Activated CD8-positive, alpha-beta T cell treated with anti-CD3 and anti-CD28 coated beads for 36 hours (primary cell): Measurements from ENCODE around the gene HLA-DOA. TPM values are rescaled to one million over a fixed set of nuclear protein-coding genes. Genes with fewer than 3 reads are reported as not detected.

Experiments used
- ATAC-seq: fragments of 200-7000 bp; cut with Tn5 transposase; one replicate; pipeline ENCODE4 v1.10.0; 2021; ENCODE audit warnings: mild to moderate bottlenecking, moderate library complexity
- CTCF ChIA-PET: fragments of 350-600 bp; sonication (Branson Sonifier 250); formaldehyde crosslinking; loops from one replicate; lab custom pipeline; 2021; ENCODE audit warnings: antibody characterized with exemption; lab: Charles Lee
- POLR2A ChIA-PET: fragments of 350-600 bp; sonication (Branson Sonifier 250); formaldehyde crosslinking; loops from one replicate; lab custom pipeline; 2021; ENCODE audit warnings: antibody characterized with exemption; lab: Charles Lee
- DNase-seq: peaks from one replicate; pipeline ENCODE4 v3.0.0-alpha.2; 2020
- H3K27ac Mint-ChIP-seq: one replicate; pipeline ENCODE4 v1.8.0; 2021; ENCODE audit warnings: mild to moderate bottlenecking, mixed read lengths
- H3K27me3 Mint-ChIP-seq: one replicate; pipeline ENCODE4 v1.8.0; 2021; ENCODE audit warnings: mixed read lengths
- H3K36me3 Mint-ChIP-seq: one replicate; pipeline ENCODE4 v1.8.0; 2021; ENCODE audit warnings: low read depth, mixed read lengths
- H3K4me1 Mint-ChIP-seq: one replicate; pipeline ENCODE4 v1.8.0; 2021; ENCODE audit warnings: low read depth, mixed read lengths
- H3K4me3 Mint-ChIP-seq: one replicate; pipeline ENCODE4 v1.8.0; 2021; ENCODE audit warnings: mild to moderate bottlenecking, moderate library complexity, mixed read lengths
- H3K9me3 Mint-ChIP-seq: one replicate; pipeline ENCODE4 v1.8.0; 2021; ENCODE audit warnings: mixed read lengths
- intact Hi-C: fragments of 100-400 bp; cut with micrococcal nuclease; formaldehyde crosslinking; loops from one replicate; pipeline ENCODE4 v1.10.0; 2022
- total RNA-seq, 2 experiments: library from RNA; stranded (reverse); gene quantifications; one replicate each; pipeline ENCODE4 v1.2.3, GENCODE V29; 2021
- TF ChIP-seq, protein P1 (sequence below): fragments of 200-600 bp; IDR thresholded peaks from one replicate; pipeline ENCODE4 v1.8.0; 2022; ENCODE audit warnings: antibody characterized with exemption, mild to moderate bottlenecking

HLA-DOA gene
- total RNA-seq, 2 experiments from 2014 or later = 6.4 to 8.1 TPM

DNA sequence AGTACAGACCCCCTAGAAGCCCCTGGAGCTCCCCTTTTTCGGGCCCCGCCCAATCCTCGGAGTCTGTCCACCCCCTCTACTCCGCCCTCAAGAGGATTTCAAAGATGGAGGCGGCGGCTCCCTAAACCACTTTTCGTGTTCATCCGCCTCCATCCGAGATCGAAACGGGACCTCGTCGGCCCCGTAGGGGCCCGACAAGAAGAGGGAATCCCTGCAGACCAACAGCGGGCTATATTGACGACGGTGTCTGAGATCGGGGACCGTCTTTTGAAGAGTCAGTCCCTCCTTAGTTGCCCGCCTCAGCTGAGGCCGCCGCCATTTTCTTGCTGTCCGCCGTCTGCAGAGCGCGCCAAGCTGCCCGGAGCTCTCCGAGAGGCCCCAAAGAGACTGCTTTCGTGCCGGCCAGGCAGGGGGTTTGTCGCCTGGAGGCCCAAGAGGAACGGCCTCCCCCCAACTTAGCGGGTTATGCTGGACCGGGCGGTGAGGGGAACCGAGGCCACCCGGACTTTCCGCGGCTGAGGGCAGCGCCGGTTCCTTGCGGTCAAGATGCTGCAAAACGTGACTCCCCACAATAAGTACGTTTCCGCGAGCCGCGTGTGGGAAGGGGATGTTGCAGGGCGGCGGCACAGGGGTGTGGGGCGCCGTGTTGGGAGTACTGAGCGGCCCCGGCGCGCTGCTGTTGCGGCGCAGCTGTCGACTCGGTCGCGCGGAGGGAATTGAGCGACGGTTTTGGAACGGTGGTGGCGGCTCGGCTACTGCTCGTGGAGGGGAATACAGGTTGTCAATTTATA is 36.8 kb downstream of the HLA-DOA start:
- H3K36me3 Mint-ChIP-seq = peaks cover 84% of the 10 kb centered on the region
- ChIA-PET CTCF (interaction anchor here (1.0 to 17.0 kb wide), 15 partner anchors 10 to 299 kb away, joined by 3 to 246 read pairs (median 6); partner anchors contain the start of genes HLA-DMA, PSMB9, RPS18 and TAP1), POLR2A (interaction anchor here (0.7 to 30.4 kb wide), 44 partner anchors 5 to 1309 kb away, joined by 3 to 852 read pairs (median 5); partner anchors contain the start of genes B3GALT4, BRD2, FKBPL and GPSM3)
- intact Hi-C loops = no loop called here
- H3K4me3 Mint-ChIP-seq = peak overlapping the region; percentile 95
- TF ChIP-seq, protein P1, sequence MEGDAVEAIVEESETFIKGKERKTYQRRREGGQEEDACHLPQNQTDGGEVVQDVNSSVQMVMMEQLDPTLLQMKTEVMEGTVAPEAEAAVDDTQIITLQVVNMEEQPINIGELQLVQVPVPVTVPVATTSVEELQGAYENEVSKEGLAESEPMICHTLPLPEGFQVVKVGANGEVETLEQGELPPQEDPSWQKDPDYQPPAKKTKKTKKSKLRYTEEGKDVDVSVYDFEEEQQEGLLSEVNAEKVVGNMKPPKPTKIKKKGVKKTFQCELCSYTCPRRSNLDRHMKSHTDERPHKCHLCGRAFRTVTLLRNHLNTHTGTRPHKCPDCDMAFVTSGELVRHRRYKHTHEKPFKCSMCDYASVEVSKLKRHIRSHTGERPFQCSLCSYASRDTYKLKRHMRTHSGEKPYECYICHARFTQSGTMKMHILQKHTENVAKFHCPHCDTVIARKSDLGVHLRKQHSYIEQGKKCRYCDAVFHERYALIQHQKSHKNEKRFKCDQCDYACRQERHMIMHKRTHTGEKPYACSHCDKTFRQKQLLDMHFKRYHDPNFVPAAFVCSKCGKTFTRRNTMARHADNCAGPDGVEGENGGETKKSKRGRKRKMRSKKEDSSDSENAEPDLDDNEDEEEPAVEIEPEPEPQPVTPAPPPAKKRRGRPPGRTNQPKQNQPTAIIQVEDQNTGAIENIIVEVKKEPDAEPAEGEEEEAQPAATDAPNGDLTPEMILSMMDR = no peak
- no peaks in the 10 kb centered on the region for H3K27me3 Mint-ChIP-seq
- H3K4me1 Mint-ChIP-seq = peaks cover 26% of the 10 kb centered on the region
- no peak for ATAC-seq
- H3K9me3 Mint-ChIP-seq = no peaks in the 10 kb centered on the region
- peak overlapping the region; percentile 99 for H3K27ac Mint-ChIP-seq
- peak; percentile 60 for DNase-seq

DNA sequence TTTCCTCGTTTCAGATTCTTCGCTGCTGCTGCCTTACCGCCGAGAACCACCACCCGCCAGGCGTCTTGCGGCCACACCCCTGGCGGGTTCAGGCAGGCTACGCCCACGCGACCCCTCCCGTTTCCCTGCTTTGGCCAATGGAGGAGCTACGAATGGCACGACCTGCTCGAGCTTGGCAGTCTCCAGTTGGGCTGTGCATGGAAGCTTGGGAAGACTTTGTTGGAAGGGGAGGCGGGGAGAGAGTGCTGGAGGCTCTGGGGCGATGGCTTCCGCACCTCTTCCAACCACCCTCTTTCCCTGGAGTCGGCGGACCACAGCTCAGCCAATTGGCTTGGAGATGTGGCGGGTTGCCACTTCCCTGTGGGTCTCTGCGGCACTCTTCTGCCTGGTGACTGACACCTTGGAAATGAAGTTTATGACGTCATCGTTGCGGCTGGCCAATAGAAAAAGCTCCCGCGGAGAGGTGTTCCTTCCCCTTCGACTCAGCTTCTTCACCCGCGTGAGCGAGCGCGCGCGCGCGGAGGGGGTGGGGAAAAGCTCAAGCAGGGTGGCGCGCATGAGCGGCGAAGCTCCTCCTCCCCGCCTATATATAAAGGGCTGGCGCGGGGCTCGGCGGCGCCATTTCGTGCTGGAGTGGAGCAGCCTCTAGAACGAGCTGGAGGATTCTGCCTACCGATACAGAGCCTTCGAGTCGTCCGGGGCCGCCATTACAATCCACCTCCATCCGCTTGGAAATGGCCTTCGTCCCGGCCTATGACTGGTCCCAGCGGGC is 37.6 kb downstream of the HLA-DOA start:
- TF ChIP-seq, protein P1 = no peak
- POLR2A ChIA-PET = interaction anchor here (0.6 to 30.4 kb wide), 47 partner anchors 6 to 1308 kb away, joined by 3 to 852 read pairs (median 5); partner anchors contain the start of genes BRD2, FKBPL, GPSM3 and HLA-DMA
- ATAC-seq (peak; percentile 38), DNase-seq (peak; percentile 100)
- H3K36me3 Mint-ChIP-seq = peaks cover 76% of the 10 kb centered on the region
- no peaks in the 10 kb centered on the region for H3K9me3 Mint-ChIP-seq
- CTCF ChIA-PET = interaction anchor here (1.1 to 17.0 kb wide), 14 partner anchors 9 to 300 kb away, joined by 3 to 246 read pairs (median 7); partner anchors contain the start of genes HLA-DMA, PSMB9, RPS18 and TAP1
- peak overlapping the region; percentile 99 for H3K27ac Mint-ChIP-seq
- peaks cover 23% of the 10 kb centered on the region for H3K4me1 Mint-ChIP-seq
- intact Hi-C loops = loop anchor here (2.0 kb wide), 1 partner anchor 127 kb away; the partner anchor contains the start of gene PSMB8
- H3K4me3 Mint-ChIP-seq = peak overlapping the region; percentile 95
- H3K27me3 Mint-ChIP-seq = no peaks in the 10 kb centered on the region

DNA sequence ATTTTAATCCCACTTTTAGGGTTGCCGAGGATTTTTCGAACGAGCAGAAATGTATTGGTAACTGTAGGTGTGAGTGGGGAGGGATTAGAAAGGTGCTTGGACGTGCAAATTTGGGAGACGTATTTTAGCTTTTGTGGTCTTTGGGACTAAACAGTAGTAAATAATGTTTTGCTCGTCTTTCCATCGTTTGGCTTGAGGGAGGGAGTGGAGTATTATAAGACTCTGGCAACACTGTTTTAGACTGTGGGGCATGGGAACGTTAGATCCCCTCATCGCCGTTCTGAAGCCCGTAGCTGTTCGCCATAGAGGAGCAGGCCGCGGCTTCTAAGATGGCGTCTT is 38.2 kb downstream of the HLA-DOA start:
- Mint-ChIP-seq H3K27ac (peak overlapping the region; percentile 99), H3K4me3 (peak overlapping the region; percentile 95), H3K4me1 (peaks cover 21% of the 10 kb centered on the region), H3K27me3 (no peaks in the 10 kb centered on the region), H3K9me3 (no peaks in the 10 kb centered on the region), H3K36me3 (peaks cover 71% of the 10 kb centered on the region)
- TF ChIP-seq, protein P1 = no peak
- no peak for ATAC-seq
- POLR2A ChIA-PET = interaction anchor here (0.8 to 30.4 kb wide), 24 partner anchors 6 to 562 kb away, joined by 3 to 852 read pairs (median 9); partner anchors contain the start of genes BRD2, HLA-DMA, HLA-DMB and HLA-DOA
- DNase-seq = no peak
- CTCF ChIA-PET = interaction anchor here (1.0 to 17.0 kb wide), 13 partner anchors 8 to 301 kb away, joined by 3 to 246 read pairs (median 8); partner anchors contain the start of genes HLA-DMA, PSMB9, RPS18 and TAP1
- intact Hi-C loops = loop anchor here (2.0 kb wide), 1 partner anchor 126 kb away; the partner anchor contains the start of gene PSMB8

DNA sequence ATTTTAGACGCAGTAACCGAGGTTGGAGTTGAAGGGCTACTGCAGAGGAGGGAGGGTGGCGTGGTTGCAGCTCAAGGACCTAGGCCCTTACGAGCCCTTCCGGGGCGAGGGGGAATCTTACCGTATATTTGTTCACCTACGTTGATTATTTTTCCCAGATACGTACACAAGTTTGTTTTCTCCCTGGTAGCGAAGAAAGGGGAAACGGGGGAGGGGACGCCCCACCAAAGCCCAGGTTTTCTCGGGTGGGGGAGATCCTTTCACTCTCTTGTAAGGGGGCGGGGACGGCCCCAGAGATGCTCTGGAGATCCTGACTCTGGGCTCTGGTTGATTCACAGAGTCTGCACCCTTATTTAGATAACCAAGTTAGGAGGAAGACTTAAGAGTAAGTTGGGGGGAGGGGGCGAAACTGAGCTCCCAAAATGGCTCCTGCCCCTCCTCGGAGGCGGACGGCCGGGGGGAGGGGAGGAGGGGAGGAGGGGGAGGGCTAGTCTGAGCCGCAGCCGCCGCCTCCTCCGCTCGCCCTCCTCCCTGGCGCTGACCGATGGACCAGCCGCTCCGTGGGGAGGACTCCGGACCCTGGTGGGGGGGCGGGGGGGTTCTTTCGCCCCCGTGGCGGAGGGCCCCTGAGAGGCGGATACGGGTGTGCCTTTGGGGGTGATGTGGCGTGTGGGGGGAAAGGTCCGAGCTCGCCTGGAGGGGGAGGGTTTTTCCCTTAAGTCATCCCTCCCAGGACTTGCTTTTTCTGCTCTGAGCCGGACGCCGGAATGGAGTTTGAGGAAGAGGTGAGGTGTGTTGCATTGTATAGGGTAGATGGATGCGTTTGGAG is 38.8 kb downstream of the HLA-DOA start:
- Mint-ChIP-seq H3K36me3 (peaks cover 68% of the 10 kb centered on the region), H3K4me3 (peak overlapping the region; percentile 95), H3K4me1 (peaks cover 20% of the 10 kb centered on the region), H3K9me3 (no peaks in the 10 kb centered on the region), H3K27me3 (no peaks in the 10 kb centered on the region), H3K27ac (peak overlapping the region; percentile 99)
- POLR2A ChIA-PET = interaction anchor here (0.7 to 30.4 kb wide), 19 partner anchors 7 to 301 kb away, joined by 3 to 852 read pairs (median 17); partner anchors contain the start of genes BRD2, HLA-DMA, HLA-DMB and HSD17B8
- intact Hi-C loops = loop anchor here (2.0 kb wide), 1 partner anchor 126 kb away; the partner anchor contains the start of gene PSMB8
- DNase-seq (peak; percentile 94), ATAC-seq (peak; percentile 35)
- CTCF ChIA-PET = interaction anchor here (1.0 to 17.0 kb wide), 9 partner anchors 15 to 132 kb away, joined by 4 to 246 read pairs (median 19); partner anchors contain the start of genes HLA-DMA, PSMB9, TAP1 and TAP2
- TF ChIP-seq, protein P1 = peak; percentile 3
